RCC 7860 (cell line): ENCODE measurements around the gene UBR2.

Experiments used
- DNase-seq: peaks from one replicate; pipeline ENCODE4 v3.0.0-alpha.2; 2015; ENCODE audit warnings: low spot score
- FAIRE-seq: peaks from 2 replicates; lab custom pipeline; 2012; peaks lifted over from hg19 to GRCh38; lab: Jason Lieb, UNC

Gene UBR2

DNA sequence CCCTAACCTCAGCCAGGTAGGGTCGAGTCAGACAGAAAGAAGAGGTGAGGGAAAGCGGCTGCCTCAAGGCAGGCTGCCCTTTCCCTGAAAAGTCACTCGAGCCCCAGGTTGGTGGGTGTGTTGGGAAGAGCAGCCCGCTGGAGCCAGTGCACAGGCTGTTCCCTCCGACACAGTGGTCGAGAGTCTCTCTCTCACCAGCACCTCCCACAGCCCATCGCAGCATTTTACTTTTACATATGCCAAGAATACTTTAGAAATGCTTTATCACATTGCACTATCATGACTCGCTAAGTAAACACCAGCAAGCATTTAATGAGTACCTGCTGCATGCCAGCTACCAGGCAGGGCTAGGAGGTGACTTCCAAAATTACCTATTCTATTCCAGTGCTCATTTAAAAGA lies 156.9 kb downstream of the UBR2 start:
- DNase-seq (no peak), FAIRE-seq (no peak)

DNA sequence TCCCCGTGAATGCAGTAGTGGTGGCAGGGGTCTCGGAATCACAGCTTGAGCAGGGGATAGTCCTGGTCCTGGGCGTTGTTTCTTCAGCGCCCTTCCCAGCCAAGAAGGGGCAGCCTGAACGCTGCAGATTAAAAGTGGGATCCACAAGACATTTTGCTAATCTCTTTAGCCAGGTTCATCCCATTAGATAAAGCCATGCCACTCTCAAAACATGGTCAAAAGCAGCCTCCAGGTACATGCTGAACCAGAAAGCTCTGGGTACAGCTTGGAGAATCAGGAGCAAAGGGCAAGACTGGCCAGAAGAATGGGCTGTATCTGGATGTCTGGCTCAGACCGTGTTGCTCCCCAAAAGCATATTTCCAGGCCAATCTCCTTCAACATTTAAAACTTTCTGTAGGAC lies 158.7 kb downstream of the UBR2 start, which contains the start of gene PRPH2:
TSS of gene PRPH2 (minus strand) at position 101 of the 400 bp plus-strand sequence. CDS start 263 bp downstream, outside the sequence.
- DNase-seq (no peak), FAIRE-seq (no peak)

DNA sequence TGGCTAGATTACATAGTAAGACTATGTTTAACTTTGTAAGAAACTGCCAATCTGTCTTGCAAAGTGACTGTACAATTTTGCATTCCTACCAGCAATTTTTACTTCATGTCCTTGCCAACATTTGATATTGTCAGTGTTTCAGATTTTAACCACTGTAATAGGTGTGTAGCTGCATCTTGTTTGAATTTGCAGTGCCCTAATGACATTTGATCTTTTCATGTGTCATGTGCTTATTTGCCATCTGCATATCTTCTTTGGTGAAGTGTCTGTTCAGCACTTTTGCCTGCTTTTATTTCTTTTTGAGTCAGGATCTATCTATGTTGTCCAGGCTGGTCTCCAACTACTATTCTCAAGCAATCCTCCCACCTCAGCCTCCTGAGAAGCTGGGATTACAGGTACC lies 161.0 kb downstream of the UBR2 start:
- DNase-seq (no peak), FAIRE-seq (no peak)

DNA sequence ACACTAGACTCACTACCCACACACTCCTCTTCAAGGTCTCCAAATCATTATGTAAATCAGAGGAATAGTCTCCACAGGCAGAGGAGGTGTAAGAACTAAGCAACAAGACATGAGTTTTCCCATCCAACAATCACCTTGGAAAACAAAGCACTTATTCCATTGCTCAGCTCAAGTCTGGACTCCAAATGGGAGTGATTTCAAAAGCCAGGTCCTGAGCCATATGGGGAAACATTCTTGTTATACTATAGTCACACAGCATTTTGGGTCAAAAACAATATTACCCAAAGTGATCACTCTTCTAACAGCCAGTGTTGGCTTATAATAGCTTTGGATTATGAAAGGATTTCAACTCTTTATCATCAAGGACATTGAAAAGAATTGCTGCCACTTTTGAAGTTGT lies 162.2 kb downstream of the UBR2 start:
- DNase-seq, result no peak
- FAIRE-seq, result no peak

DNA sequence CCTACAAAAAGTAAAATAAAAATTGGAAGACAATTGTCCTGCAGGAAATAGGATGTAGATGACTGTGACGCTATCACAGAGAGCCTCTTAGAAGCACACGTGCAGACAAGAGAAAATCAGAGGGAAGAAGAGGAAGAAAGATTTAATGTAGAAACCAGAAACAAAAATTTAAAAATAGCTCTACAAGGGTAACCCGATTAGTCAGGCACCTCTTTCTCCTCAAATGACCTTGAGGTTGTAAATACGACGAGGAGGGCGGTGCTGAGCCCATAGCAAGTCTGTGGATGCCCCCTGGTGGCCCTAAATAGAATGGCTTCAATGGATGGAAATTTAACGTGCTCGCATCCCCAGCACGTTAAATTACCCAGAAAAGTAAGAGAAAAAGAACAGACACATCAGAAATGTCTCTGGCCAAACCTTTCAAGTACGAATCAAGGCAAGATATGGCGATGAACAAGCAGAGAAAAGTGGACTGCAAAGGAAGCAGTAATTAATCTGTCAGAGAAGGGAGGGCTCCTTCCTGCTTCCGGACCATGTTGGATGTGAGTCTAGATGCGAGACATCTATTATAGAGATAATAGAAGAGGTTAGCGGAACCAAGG lies 162.8 kb downstream of the UBR2 start:
- FAIRE-seq (peak; percentile 60), DNase-seq (peak; percentile 52)

DNA sequence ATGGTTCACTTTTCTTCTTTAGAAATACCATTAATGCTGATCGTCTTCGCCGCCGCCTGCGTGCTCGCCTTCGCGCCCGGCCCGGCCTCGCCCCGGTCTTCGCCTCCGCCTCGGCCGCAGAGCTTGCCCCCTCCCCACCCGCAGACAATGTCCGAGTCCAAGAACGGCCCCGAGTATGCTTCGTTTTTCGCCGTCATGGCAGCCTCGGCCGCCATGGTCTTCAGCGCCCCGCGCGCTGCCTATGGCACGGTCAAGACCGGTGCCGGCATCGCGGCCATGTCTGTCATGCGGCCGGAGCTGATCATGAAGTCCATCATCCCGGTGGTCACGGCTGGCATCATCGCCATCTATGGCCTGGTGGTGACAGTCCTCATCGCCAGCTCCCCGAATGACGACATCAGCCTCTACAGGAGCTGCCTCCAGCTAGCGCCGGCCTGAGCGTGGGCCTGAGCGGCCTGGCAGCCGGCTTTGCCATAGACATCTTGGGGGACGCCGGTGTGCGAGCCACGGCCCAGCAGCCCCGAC lies 163.3 kb downstream of the UBR2 start:
- FAIRE-seq (no peak), DNase-seq (no peak)

DNA sequence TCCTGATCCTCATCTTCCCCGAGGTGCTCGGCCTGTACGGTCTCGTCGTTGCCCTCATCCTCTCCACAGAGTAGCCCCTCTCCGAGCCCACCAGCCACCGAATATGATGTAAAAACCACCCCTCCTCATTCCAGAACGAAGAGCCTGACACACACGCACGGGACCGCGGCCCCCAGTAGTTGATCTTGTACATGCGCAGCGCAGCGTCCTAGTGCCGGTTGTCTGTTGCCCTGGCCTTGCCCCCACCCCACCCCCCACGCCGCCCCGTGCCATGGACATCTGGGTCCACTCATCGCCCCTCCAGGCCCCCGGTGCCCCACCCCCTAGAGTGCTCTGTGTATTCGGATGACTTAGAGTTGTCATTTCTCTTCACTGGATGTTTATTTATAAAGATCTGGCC lies 163.8 kb downstream of the UBR2 start:
- no peak for DNase-seq
- no peak for FAIRE-seq

DNA sequence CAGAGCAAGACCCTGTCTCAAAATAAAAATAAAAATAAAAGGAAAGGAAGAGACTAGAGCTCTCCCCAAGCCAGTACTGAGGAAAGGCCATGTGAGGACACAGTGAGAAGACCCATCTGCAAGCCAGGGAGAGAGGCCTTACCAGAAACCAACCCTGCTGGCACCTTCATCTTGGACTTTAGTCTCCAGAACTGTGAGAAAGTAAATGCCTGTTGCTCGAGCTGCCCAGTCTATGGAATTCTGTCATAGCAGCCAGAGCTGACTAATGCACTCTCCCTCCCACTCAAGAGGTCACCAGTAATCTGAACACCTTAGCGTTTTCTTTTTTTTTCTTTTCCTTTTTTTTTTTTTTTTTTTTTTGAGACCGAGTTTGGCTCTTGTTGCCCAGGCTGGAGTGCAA lies 165.9 kb downstream of the UBR2 start:
- DNase-seq, result peak; percentile 30
- no peak for FAIRE-seq

DNA sequence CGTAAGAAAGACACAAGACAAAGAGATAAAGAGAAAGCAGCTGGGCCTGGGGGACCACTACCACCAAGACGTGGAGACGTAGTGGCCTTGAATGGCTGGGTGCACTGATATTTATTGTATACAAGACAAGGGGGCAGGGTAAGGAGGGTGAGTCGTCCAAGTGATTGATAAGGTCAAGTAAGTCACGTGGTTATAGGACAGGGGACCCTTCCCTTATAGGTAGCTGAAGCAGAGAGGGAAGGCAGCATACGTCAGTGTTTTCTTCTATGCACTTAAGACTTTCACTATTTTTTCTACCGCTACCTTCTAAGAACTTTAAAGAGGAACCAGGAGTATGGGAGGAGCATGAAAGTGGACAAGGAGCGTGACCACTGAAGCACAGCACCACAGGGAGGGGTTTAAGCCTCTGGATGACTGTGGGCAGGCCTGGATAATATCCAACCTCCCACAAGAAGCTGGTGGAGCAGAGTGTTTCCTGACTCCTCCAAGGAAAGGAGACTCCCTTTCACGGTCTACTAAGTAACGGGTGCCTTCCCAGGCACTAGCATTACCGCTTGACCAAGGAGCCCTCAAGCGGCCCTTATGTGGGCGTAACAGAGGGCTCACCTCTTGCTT lies 170.1 kb downstream of the UBR2 start:
- DNase-seq (peak; percentile 81), FAIRE-seq (peak; percentile 96)

DNA sequence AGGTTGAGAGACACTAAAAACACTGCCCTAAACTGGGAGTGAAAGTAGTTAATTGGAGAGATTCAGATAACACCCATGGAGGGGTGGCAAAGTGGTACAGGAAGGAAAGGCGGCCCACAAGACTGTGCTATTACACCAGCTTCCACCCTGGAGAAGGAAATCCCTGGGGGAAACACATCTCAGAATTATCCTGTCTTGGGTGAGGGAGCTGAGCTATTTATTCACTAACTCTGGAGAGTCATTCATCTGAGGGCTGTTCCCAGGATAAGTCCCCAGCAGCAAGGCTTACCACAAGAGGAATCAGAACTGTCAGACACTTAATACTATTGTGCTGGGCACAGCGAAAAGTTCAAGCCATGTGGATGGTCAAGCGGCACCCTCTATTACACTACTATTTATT lies 172.1 kb downstream of the UBR2 start:
- FAIRE-seq (peak; percentile 85), DNase-seq (peak; percentile 74)

DNA sequence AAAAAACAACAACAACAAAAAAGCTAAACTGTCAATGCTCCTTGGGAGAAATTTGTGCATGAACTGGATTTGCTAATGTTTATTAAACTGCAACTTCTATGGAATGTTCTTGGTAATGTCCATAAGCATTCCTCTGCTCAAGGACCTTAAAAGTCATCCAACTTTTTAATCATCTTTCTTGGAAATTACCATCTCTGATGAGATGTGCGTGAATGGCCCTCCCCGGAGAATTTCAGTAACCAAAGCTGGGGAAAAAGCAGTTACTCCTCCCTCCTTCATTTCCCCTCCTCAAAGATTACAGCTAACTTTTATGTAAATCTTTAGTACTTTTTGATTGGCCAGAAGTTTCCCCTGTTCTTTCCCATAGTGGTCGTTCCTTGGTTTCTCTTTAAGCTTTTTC lies 176.9 kb downstream of the UBR2 start:
- FAIRE-seq, result no peak
- DNase-seq, result no peak

DNA sequence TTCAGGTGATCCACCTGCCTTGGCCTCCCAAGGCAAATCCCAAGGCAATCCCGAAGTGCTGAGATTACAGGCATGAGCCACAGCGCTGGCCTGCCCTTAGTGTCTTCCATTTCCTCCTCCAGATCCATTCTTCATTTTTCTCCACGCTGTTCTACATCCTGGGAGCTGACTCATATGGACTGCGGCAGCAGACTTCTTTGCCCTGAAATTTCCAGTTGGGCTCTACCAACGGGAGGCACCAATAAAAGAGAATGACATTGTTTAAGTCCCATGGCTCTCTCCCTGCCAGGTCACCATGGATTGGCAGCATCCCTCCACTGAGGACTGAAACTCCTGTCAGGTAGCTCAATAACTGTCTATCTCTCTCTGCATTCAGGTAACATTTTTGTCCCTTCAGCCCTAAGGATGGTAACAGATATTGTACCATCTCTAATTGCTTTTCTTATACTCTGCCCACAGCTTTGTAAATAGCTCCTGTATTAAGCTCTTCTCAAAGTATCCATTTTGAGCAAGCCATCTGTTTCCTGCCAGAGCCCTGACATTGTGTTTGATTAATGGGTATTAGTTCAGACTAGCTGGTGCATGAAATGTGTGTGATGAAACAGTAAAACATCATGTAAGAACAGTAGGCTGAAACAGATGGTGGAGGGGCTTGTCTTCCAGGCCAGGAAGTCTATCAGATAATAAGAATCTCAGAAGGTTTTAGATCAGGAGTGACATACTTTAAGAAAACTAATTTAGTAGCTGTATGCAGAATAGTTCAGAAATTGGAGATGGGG lies 178.5 kb downstream of the UBR2 start:
- FAIRE-seq (no peak), DNase-seq (peak; percentile 51)
